Gastroesophageal sphincter (tissue), 3 donors: ENCODE data around the gene MCC.

Experiments
- CTCF ChIP-seq, 4 experiments: fragments of 200-600 bp in 2 of 4; fragments of 450-650 bp in 2 of 4; sonication (generic) in 1 of 4; IDR thresholded peaks; one replicate each; pipeline ENCODE4 v1.5.1; 2017 to 2019; ENCODE audit warnings: antibody characterized with exemption in 4 of 4, mild to moderate bottlenecking in 2 of 4, moderate library complexity in 2 of 4
- EP300 ChIP-seq: sonication (generic); formaldehyde crosslinking; IDR thresholded peaks from one replicate; pipeline ENCODE4 v1.6.1; 2017; ENCODE audit warnings: antibody characterized with exemption, mild to moderate bottlenecking

DNA sequence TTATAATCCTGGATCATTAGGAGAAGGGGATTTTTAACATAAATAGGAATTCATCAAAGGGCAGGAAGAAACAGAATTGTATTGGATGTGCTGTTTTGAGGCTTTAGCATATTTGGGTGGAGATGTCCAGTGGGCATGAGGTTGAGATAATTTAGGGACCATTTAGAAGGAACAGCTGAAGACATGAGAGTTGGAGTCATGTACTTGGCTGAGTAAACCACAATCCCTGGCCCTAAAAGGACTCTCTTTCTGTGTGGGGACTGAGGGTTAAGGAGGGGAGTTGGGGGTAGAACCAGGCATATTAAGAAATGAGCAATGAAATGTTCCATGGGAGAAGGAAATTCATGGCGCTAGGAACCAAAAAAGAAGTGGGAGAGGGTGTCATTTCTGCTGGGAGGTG lies 450.1 kb downstream of the MCC start:
- TF ChIP-seq EP300 (no peak), CTCF (IDR thresholded peaks at IDR 0.05) (no peak)
